ENCODE data around the gene KLHDC7A. TPM values are rescaled to one million over a fixed set of nuclear protein-coding genes. Genes with fewer than 3 reads are reported as not detected.
"Not testable (repeated sequence)": the region's sequence is repeated elsewhere in the genome, so short reads cannot be mapped to it uniquely, and the experiment has no call there.

The KLHDC7A gene
- total RNA-seq, 1 experiment from 2014 or later: 0.20 TPM

- H3K4me3 ChIP-seq: no peak overlapping the region
- H3K27me3 ChIP-seq (ENCODE audit: insufficient read depth, low read depth): no peaks in the 10 kb centered on the region; the same call in 1 of the 2 replicates
- no peaks in the 10 kb centered on the region for H3K9me3 ChIP-seq (ENCODE audit: insufficient read depth, low read depth)
- no peaks in the 10 kb centered on the region for H3K79me2 ChIP-seq (ENCODE audit: low read depth)
- H3F3A ChIP-seq (ENCODE audit: insufficient read depth, low read depth): no peaks in the 10 kb centered on the region
- H2AFZ ChIP-seq: no peak overlapping the region
- DNase-seq: no peak
- CTCF ChIA-PET: no interaction called here
- POLR2A ChIA-PET (ENCODE audit: unreplicated experiment): no interaction called here
- BruUV-seq (replicated peaks): no TSS peak
- TF ChIP-seq CTCF (conservative IDR thresholded peaks at IDR 0.05) (no peak), EZH2 (IDR thresholded peaks at IDR 0.05; ENCODE audit: low read depth) (no peak)
- no peaks in the 10 kb centered on the region for H3K9me2 ChIP-seq (ENCODE audit: insufficient read depth)
- no peak overlapping the region for H3K4me2 ChIP-seq
- H3K4me1 ChIP-seq (replicated peaks; ENCODE audit: insufficient read depth): peaks cover under 1% of the 10 kb centered on the region; the same call in 1 of the 2 replicates
- no peaks in the 10 kb centered on the region for H4K20me1 ChIP-seq (ENCODE audit: insufficient read depth)
- no peak overlapping the region for H3K27ac ChIP-seq
- no peaks in the 10 kb centered on the region for H3K36me3 ChIP-seq (ENCODE audit: low read depth)
- intact Hi-C loops (cut with micrococcal nuclease; ENCODE audit: unreplicated experiment): no loop called here
Observed at GRCh38 chr1:18458133-18459092, 22.3 kb upstream of the KLHDC7A start.

- no peaks in the 10 kb centered on the region for H3K9me3 ChIP-seq (ENCODE audit: insufficient read depth, low read depth)
- H3K4me3 ChIP-seq: no peak overlapping the region
- no peak overlapping the region for H3K4me2 ChIP-seq
- DNase-seq: no peak
- CTCF ChIA-PET: no interaction called here
- no peak overlapping the region for H3K27ac ChIP-seq
- H3F3A ChIP-seq (ENCODE audit: insufficient read depth, low read depth): no peaks in the 10 kb centered on the region
- H4K20me1 ChIP-seq (ENCODE audit: insufficient read depth): no peaks in the 10 kb centered on the region
- no peaks in the 10 kb centered on the region for H3K36me3 ChIP-seq (ENCODE audit: low read depth)
- intact Hi-C loops (cut with micrococcal nuclease; ENCODE audit: unreplicated experiment): no loop called here
- no peak overlapping the region for H2AFZ ChIP-seq
- no peaks in the 10 kb centered on the region; the same call in 1 of the 2 replicates for H3K27me3 ChIP-seq (ENCODE audit: insufficient read depth, low read depth)
- no peaks in the 10 kb centered on the region for H3K9me2 ChIP-seq (ENCODE audit: insufficient read depth)
- peaks cover 21% of the 10 kb centered on the region for H3K4me1 ChIP-seq (replicated peaks; ENCODE audit: insufficient read depth)
- POLR2A ChIA-PET (ENCODE audit: unreplicated experiment): no interaction called here
- TF ChIP-seq EZH2 (IDR thresholded peaks at IDR 0.05; ENCODE audit: low read depth) (no peak), CTCF (conservative IDR thresholded peaks at IDR 0.05) (no peak)
- no peaks in the 10 kb centered on the region for H3K79me2 ChIP-seq (ENCODE audit: low read depth)
- no TSS peak for BruUV-seq (replicated peaks)
Observed at GRCh38 chr1:18461656-18462055, 19.1 kb upstream of the KLHDC7A start.

GRCh38 chr1:18462517-18462916 is 18.2 kb upstream of the KLHDC7A start:
- H3K4me2 ChIP-seq; H3K27ac ChIP-seq; intact Hi-C loops (cut with micrococcal nuclease; ENCODE audit: unreplicated experiment); CTCF ChIA-PET; H3K27me3 ChIP-seq (ENCODE audit: insufficient read depth, low read depth); H3K36me3 ChIP-seq (ENCODE audit: low read depth); POLR2A ChIA-PET (ENCODE audit: unreplicated experiment); H3K4me3 ChIP-seq; H3K9me3 ChIP-seq (ENCODE audit: insufficient read depth, low read depth); H4K20me1 ChIP-seq (ENCODE audit: insufficient read depth); H3F3A ChIP-seq (ENCODE audit: insufficient read depth, low read depth); H2AFZ ChIP-seq; BruUV-seq (replicated peaks); H3K9me2 ChIP-seq (ENCODE audit: insufficient read depth); H3K79me2 ChIP-seq (ENCODE audit: low read depth); DNase-seq: not testable (repeated sequence)
- peaks cover 21% of the 10 kb centered on the region for H3K4me1 ChIP-seq (replicated peaks; ENCODE audit: insufficient read depth)

Data from PC-9 (cell line).